Measurements from ENCODE around the gene PLPP3. TPM values are rescaled to one million over a fixed set of nuclear protein-coding genes. Genes with fewer than 3 reads are reported as not detected.

Gene PLPP3
- total RNA-seq, 1 donor = 243 TPM

GRCh38 chr1:56483104-56483503, 96.3 kb downstream of the PLPP3 start:
- H2AFZ ChIP-seq (ENCODE audit: low read length) = no peak overlapping the region
- no peaks in the 10 kb centered on the region for H3K27me3 ChIP-seq (ENCODE audit: insufficient read depth, low read length)
- H3K27ac ChIP-seq (ENCODE audit: low read depth, low read length) = no peak overlapping the region
- no peaks in the 10 kb centered on the region for H3K9me3 ChIP-seq (ENCODE audit: low read depth, low read length)
- H3K4me1 ChIP-seq (ENCODE audit: insufficient read depth, low read length) = no peaks in the 10 kb centered on the region
- H3K4me3 ChIP-seq (ENCODE audit: insufficient read depth, low read length) = no peak overlapping the region
- H3K79me2 ChIP-seq (ENCODE audit: insufficient read depth, low read length) = no peaks in the 10 kb centered on the region
- no peak overlapping the region for H3K4me2 ChIP-seq (ENCODE audit: insufficient read depth, low read length)
- DNase-seq (ENCODE audit: insufficient read length, low spot score, missing footprints) = no peak
- H4K20me1 ChIP-seq (ENCODE audit: insufficient read depth, low read length) = no peaks in the 10 kb centered on the region
- TF ChIP-seq CTCF (IDR thresholded peaks at IDR 0.05; ENCODE audit: extremely low read depth, low read depth, low read length) = no peak
- no peaks in the 10 kb centered on the region for H3K36me3 ChIP-seq (ENCODE audit: insufficient read depth, low read length)

- Histone ChIP-seq H4K20me1 (ENCODE audit: insufficient read depth, low read length) (no peaks in the 10 kb centered on the region), H2AFZ (ENCODE audit: low read length) (no peak overlapping the region), H3K36me3 (ENCODE audit: insufficient read depth, low read length) (no peaks in the 10 kb centered on the region), H3K9me3 (ENCODE audit: low read depth, low read length) (no peaks in the 10 kb centered on the region), H3K27ac (ENCODE audit: low read depth, low read length) (no peak overlapping the region), H3K4me2 (ENCODE audit: insufficient read depth, low read length) (no peak overlapping the region), H3K4me1 (ENCODE audit: insufficient read depth, low read length) (no peaks in the 10 kb centered on the region), H3K79me2 (ENCODE audit: insufficient read depth, low read length) (no peaks in the 10 kb centered on the region), H3K27me3 (ENCODE audit: insufficient read depth, low read length) (no peaks in the 10 kb centered on the region), H3K4me3 (ENCODE audit: insufficient read depth, low read length) (no peak overlapping the region)
- TF ChIP-seq CTCF (IDR thresholded peaks at IDR 0.05; ENCODE audit: extremely low read depth, low read depth, low read length) = no peak
- no peak for DNase-seq (ENCODE audit: insufficient read length, low spot score, missing footprints)
These were observed 96.9 kb downstream of the PLPP3 start for GRCh38 chr1:56482486-56482885.

GRCh38 chr1:56481140-56481694, 98.1 kb downstream of the PLPP3 start:
- Histone ChIP-seq H3K36me3 (ENCODE audit: insufficient read depth, low read length) (no peaks in the 10 kb centered on the region), H2AFZ (ENCODE audit: low read length) (no peak overlapping the region), H3K27ac (ENCODE audit: low read depth, low read length) (no peak overlapping the region), H3K4me3 (ENCODE audit: insufficient read depth, low read length) (no peak overlapping the region), H3K4me1 (ENCODE audit: insufficient read depth, low read length) (no peaks in the 10 kb centered on the region), H3K4me2 (ENCODE audit: insufficient read depth, low read length) (no peak overlapping the region), H3K79me2 (ENCODE audit: insufficient read depth, low read length) (no peaks in the 10 kb centered on the region), H3K27me3 (ENCODE audit: insufficient read depth, low read length) (no peaks in the 10 kb centered on the region), H4K20me1 (ENCODE audit: insufficient read depth, low read length) (no peaks in the 10 kb centered on the region), H3K9me3 (ENCODE audit: low read depth, low read length) (no peaks in the 10 kb centered on the region)
- no peak for TF ChIP-seq CTCF (IDR thresholded peaks at IDR 0.05; ENCODE audit: extremely low read depth, low read depth, low read length)
- DNase-seq (ENCODE audit: insufficient read length, low spot score, missing footprints) = no peak

- TF ChIP-seq CTCF (IDR thresholded peaks at IDR 0.05; ENCODE audit: extremely low read depth, low read depth, low read length) = no peak
- Histone ChIP-seq H2AFZ (ENCODE audit: low read length) (no peak overlapping the region), H3K36me3 (ENCODE audit: insufficient read depth, low read length) (no peaks in the 10 kb centered on the region), H3K4me2 (ENCODE audit: insufficient read depth, low read length) (no peak overlapping the region), H3K27me3 (ENCODE audit: insufficient read depth, low read length) (no peaks in the 10 kb centered on the region), H3K9me3 (ENCODE audit: low read depth, low read length) (no peaks in the 10 kb centered on the region), H3K79me2 (ENCODE audit: insufficient read depth, low read length) (no peaks in the 10 kb centered on the region), H3K4me1 (ENCODE audit: insufficient read depth, low read length) (peaks cover 5% of the 10 kb centered on the region), H4K20me1 (ENCODE audit: insufficient read depth, low read length) (no peaks in the 10 kb centered on the region), H3K4me3 (ENCODE audit: insufficient read depth, low read length) (no peak overlapping the region), H3K27ac (ENCODE audit: low read depth, low read length) (no peak overlapping the region)
- DNase-seq (ENCODE audit: insufficient read length, low spot score, missing footprints) = no peak
These were observed 100.6 kb downstream of the PLPP3 start for GRCh38 chr1:56478734-56479133.
